Stimulated activated CD4-positive, alpha-beta T cell treated with anti-CD3 and anti-CD28 coated beads, Interleukin-2, amount 100 ng/mL, for 24 hours (primary cell): ENCODE results near the gene MOGAT1.
"Not testable (repeated sequence)": the region's sequence is repeated elsewhere in the genome, so short reads cannot be mapped to it uniquely, and the experiment has no call there.

Experiments used
- DNase-seq, 2 donors: peaks; one replicate each; pipeline ENCODE4 v3.0.0-alpha.2; 2020

The MOGAT1 gene

GRCh38 chr2:222745836-222746559 lies 74.5 kb downstream of the MOGAT1 start:
- DNase-seq, result no peak

GRCh38 chr2:222747526-222748160 lies 76.2 kb downstream of the MOGAT1 start:
- DNase-seq, result no peak

DNA sequence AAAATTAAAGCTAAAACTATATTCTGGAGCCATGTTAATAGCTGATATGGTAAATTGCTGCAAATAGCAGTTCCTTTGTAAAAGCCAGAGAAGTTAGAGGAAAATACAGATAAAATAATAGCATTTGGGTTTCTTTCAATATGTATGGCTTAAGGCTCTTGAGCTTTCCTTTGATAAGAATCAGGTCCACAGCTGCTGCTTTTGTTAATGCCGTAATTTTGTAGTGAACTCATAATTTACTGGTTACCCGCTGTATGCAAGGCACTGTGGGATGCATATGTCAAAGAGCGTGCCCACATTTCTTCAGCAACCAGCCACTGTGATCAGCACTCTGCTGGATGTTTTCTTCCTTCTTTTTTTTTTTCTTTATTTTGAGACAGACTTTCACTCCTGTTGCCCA lies 79.1 kb downstream of the MOGAT1 start:
- no peak for DNase-seq

DNA sequence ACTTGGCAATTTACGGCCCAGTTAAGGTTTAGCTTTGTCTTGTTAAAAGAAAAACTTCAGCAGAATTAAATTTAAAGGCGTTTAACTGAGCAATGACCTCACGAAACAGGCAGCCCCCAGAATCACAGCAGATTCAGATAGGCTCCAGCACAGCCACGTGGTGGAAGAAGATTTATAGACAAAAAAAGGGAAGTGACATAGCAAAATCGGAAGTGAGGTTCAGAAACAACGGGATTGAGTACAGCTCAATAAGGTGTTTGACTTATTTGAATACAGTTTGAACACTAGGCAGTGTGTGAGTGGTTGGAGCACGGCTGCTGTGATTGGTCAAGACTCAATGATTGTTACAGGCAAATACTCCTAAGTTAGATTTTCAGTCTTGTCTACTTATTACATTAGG lies 79.8 kb downstream of the MOGAT1 start:
- DNase-seq, result no peak

DNA sequence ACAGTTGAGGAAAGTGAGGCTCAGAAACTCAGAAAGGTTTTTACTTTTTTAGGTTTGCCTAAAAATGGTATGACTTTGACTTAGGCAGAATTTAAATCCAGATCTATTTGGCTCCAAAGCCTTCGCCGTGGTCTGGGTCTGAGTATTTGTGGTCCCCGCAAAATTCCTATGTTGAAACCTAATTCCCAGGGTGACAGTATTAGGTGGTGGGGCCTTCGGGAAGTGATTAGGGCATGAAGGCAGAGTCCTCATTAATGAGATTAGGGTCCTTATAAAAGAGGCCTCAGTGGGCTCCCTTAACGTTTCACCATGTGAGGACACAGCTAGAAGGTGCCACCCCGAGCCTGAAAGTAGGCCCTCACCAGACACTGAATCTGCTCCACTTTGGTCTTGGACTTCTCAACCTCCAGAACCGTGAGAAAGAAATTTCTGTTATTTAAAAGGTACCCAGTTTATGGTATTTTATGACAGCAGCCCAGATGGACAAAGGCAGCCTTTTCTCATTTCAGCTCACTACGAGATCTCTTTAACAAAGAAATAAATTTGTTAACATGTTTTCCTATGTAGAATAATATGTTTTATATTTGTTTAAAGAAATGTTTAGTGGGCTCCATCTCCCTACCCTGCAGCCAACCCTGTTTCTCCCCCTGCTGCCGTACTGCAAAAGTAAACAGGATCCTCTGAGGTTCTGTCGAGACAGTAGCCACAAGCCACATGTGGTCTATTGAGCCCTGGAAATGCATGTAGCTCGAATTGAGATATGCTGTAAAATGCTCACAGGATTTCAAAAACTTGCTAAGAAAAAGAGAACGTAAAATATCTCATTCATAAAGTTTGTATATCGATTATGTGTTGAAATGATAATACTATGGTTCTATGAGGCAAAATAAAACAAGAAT lies 80.6 kb downstream of the MOGAT1 start:
- DNase-seq, result no peak

- no peak for DNase-seq
These were observed 81.3 kb downstream of the MOGAT1 start for GRCh38 chr2:222752746-222753145.

- DNase-seq, result no peak
These were observed 81.9 kb downstream of the MOGAT1 start for GRCh38 chr2:222753251-222753824.

GRCh38 chr2:222754324-222754930 lies 83.0 kb downstream of the MOGAT1 start:
- no peak for DNase-seq

GRCh38 chr2:222755593-222755992 lies 84.1 kb downstream of the MOGAT1 start:
- DNase-seq, result not testable (repeated sequence)

DNA sequence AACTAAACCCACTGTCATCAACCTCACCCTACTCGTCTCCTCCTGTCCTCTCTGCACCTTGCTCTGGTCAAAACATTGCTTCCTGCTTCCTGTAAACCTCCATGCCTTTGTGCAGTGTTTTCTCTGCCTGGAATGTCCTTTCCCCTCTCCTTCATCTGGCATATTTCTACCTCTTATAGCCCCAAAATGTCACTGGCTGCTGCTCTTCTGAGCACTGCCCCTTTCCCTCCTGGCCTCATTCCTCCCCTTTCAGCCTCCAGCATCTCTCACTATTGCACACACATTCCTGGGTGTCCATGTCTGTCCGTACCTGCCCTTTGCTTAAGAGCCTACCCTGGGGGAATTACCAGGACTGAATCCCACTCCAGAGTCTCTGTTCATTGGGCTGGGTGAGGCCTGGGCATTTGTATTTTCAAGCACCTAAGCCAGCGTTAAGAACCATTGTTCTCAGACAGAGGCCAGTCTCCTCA lies 84.9 kb downstream of the MOGAT1 start:
- no peak for DNase-seq

GRCh38 chr2:222756951-222757650 lies 85.6 kb downstream of the MOGAT1 start:
- no peak for DNase-seq
